B cell (primary cell): ENCODE measurements around the gene PTF1A. TPM values are rescaled to one million over a fixed set of nuclear protein-coding genes. Genes with fewer than 3 reads are reported as not detected.

Experiments
- ATAC-seq: fragments of 200-7000 bp; cut with Tn5 transposase; one replicate; pipeline ENCODE4 v1.10.0; 2021; ENCODE audit warnings: low read depth, mild to moderate bottlenecking, moderate number of reproducible peaks, moderate library complexity
- CTCF ChIA-PET: fragments of 350-600 bp; sonication (Branson Sonifier 250); formaldehyde crosslinking; loops from one replicate; lab custom pipeline; 2021; ENCODE audit warnings: antibody characterized with exemption, inconsistent platforms; lab: Charles Lee
- POLR2A ChIA-PET: fragments of 350-600 bp; sonication (Branson Sonifier 250); formaldehyde crosslinking; loops from one replicate; lab custom pipeline; 2021; ENCODE audit warnings: antibody characterized with exemption; lab: Charles Lee
- DNase-seq: peaks from one replicate; pipeline ENCODE4 v3.0.0; 2013
- H2AFZ ChIP-seq: 2 replicates; pipeline ENCODE4 v1.6.1; 2012; ENCODE audit warnings: mild to moderate bottlenecking, low read depth, low read length; ENCODE audit not compliant: insufficient read depth, poor library complexity, severe bottlenecking
- H3K27ac ChIP-seq, 2 donors: 1 replicate in 1 of 2; 2 replicates in 1 of 2; pipeline ENCODE4 v1.5.1; 2012 to 2013; ENCODE audit warnings: low read length in 2 of 2, mild to moderate bottlenecking in 2 of 2, moderate library complexity in 1 of 2
- H3K27me3 ChIP-seq, 4 experiments: fragments of 200-600 bp in 1 of 4; sonication (generic) in 1 of 4; replicated peaks in 1 of 4; 1 replicate in 2 of 4; 2 replicates in 2 of 4; pipeline versions ENCODE4 v1.6.1 to v1.7.0; 2013 to 2016; ENCODE audit warnings: low read length in 3 of 4, mild to moderate bottlenecking in 2 of 4, mixed read lengths in 1 of 4, moderate library complexity in 1 of 4; ENCODE audit not compliant: insufficient read depth in 4 of 4, control insufficient read depth in 3 of 4; ENCODE audit errors: control extremely low read depth in 1 of 4
- H3K36me3 ChIP-seq, 2 experiments: replicated peaks in 1 of 2; 1 replicate in 1 of 2; 2 replicates in 1 of 2; pipeline versions ENCODE4 v1.6.1 to v1.7.1; 2013; ENCODE audit warnings: low read length in 1 of 2; ENCODE audit not compliant: insufficient read depth in 2 of 2, control insufficient read depth in 1 of 2; ENCODE audit errors: control extremely low read depth in 1 of 2, extremely low read depth in 1 of 2
- H3K4me1 ChIP-seq, 2 donors: fragments of 200-600 bp in 1 of 2; sonication (generic) in 1 of 2; 1 replicate in 1 of 2; 2 replicates in 1 of 2; pipeline versions ENCODE4 v1.5.1 to v1.6.1; 2013 to 2017; ENCODE audit warnings: low read length in 2 of 2; ENCODE audit not compliant: control insufficient read depth in 2 of 2, insufficient read depth in 2 of 2
- H3K4me2 ChIP-seq: replicated peaks from 2 replicates; pipeline ENCODE3; 2012; ENCODE audit warnings: mild to moderate bottlenecking, low read depth, low read length; ENCODE audit not compliant: poor library complexity, severe bottlenecking
- H3K4me3 ChIP-seq, 5 experiments: fragments of 200-600 bp in 1 of 5; sonication (generic) in 1 of 5; 1 replicate in 3 of 5; 2 replicates in 2 of 5; pipeline versions ENCODE4 v1.5.1 to v1.7.0; 2011 to 2016; ENCODE audit warnings: low read length in 4 of 5, mild to moderate bottlenecking in 4 of 5, low read depth in 2 of 5, control low read depth in 1 of 5, moderate library complexity in 1 of 5; ENCODE audit not compliant: insufficient read depth in 1 of 5; ENCODE audit errors: control extremely low read depth in 1 of 5, extremely low read depth in 1 of 5
- H3K79me2 ChIP-seq: fragments of 200-600 bp; sonication (generic); one replicate; pipeline ENCODE4 v1.6.0; 2016; ENCODE audit warnings: low read length; ENCODE audit not compliant: control insufficient read depth, insufficient read depth
- H3K9ac ChIP-seq: fragments of 200-600 bp; sonication (generic); 2 replicates; pipeline ENCODE4 v1.6.1; 2017; ENCODE audit warnings: mild to moderate bottlenecking, low read length, moderate library complexity
- H3K9me3 ChIP-seq, 3 donors: one replicate each; pipeline versions ENCODE4 v1.6.1 to v1.7.1; 2013; ENCODE audit warnings: low read length in 2 of 3; ENCODE audit not compliant: control insufficient read depth in 2 of 3, insufficient read depth in 1 of 3; ENCODE audit errors: control extremely low read depth in 1 of 3
- H4K20me1 ChIP-seq: 2 replicates; pipeline ENCODE4 v1.6.0; 2012; ENCODE audit warnings: mild to moderate bottlenecking, low read length; ENCODE audit not compliant: insufficient read depth, control insufficient read depth, poor library complexity, severe bottlenecking
- H3K27ac Mint-ChIP-seq: one replicate; pipeline ENCODE4 v1.8.0; 2021; ENCODE audit warnings: mixed read lengths
- H3K27me3 Mint-ChIP-seq: one replicate; pipeline ENCODE4 v1.8.0; 2021; ENCODE audit warnings: mixed read lengths
- H3K4me1 Mint-ChIP-seq: one replicate; pipeline ENCODE4 v1.8.0; 2021; ENCODE audit warnings: mixed read lengths
- H3K4me3 Mint-ChIP-seq: one replicate; pipeline ENCODE4 v1.8.0; 2021; ENCODE audit warnings: mixed read lengths
- H3K9me3 Mint-ChIP-seq: one replicate; pipeline ENCODE4 v1.8.0; 2022; ENCODE audit warnings: mixed read lengths; ENCODE audit not compliant: insufficient read depth
- EZH2 ChIP-seq: IDR thresholded peaks from 2 replicates; pipeline ENCODE4 v1.6.1; 2012; ENCODE audit warnings: borderline replicate concordance, low read depth, mild to moderate bottlenecking, moderate library complexity, low read length; ENCODE audit not compliant: insufficient read depth, poor library complexity, severe bottlenecking
- WGBS: methylation state at CpG from one replicate; pipeline ENCODE4 v1.1.5; 2013; ENCODE audit warnings: missing lambda C conversion rate; ENCODE audit not compliant: insufficient coverage; 5-methylcytosine and 5-hydroxymethylcytosine counted together
- intact Hi-C: fragments of 100-400 bp; cut with micrococcal nuclease; formaldehyde crosslinking; loops from one replicate; pipeline ENCODE4 v1.10.0; 2022
- polyA plus RNA-seq: library from polyadenylated mRNA; depleted of rRNA; stranded (reverse); fragments of >200 nt; gene quantifications from 2 replicates; pipeline ENCODE4 v1.2.3, GENCODE V29; 2012
- total RNA-seq, 2 donors: library from RNA; stranded (reverse); fragments of 120-200 nt in 1 of 2; gene quantifications; 1 replicate in 1 of 2; 2 replicates in 1 of 2; pipeline versions ENCODE4 v1.2.3 to v1.2.4, GENCODE V29; 2013 to 2022
- TF ChIP-seq, protein P1 (sequence below): fragments of 200-600 bp; IDR thresholded peaks from one replicate; pipeline ENCODE4 v1.8.0; 2022; ENCODE audit warnings: antibody characterized with exemption, mild to moderate bottlenecking

The PTF1A gene
- total and polyA plus RNA-seq, 2 donors (not counting 1 experiment from before 2014, with no cell fraction given), result not detected

DNA sequence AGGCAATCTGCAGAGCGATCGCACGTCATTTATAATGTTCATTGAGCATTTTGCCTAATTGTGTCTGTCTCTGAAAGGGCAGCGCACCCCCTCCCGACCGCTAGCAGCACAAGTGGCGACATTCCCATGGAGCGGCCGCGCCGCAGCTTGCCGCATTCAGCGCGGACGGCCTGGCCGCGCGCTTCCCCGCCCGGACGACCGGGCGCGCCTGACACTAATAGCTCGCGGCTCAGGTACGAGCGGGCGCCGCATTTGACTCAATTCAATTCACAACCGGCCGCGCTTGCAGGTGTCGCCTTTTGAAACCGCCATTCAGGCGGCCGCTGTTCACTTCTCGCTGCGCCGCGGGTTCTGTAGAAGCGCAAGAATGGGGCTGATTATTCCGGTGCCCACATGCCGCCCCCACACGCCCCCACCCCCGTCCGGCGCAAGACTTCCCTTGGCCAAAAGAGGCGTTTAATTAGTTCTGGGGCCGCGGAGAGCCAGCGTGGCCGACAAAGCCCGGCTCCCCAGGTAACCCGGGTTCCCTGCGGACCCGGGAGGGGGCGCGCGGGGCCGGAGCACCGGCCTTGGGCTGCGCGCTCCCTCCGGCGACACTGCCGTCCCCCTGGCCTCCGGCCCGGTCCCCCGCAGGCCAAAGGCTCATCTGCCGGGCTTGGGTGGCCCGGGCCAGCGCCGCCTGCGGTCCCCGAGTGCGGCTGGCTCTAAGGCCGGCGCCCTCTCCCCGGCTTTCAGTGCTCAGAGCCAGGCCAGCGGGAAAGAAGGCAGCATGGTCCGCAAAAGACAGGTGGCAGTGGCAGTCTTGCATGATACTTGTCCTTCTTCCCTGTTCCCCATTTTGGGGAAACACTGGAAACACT lies 18.7 kb upstream of the PTF1A start:
- Mint-ChIP-seq H3K27me3 (peaks cover 60% of the 10 kb centered on the region), H3K27ac (no peak overlapping the region), H3K9me3 (no peaks in the 10 kb centered on the region), H3K4me3 (no peak overlapping the region), H3K4me1 (peaks cover 3% of the 10 kb centered on the region)
- no peak overlapping the region for H3K4me2 ChIP-seq
- intact Hi-C loops, result no loop called here
- WGBS, result 4% methylated on average over 78 of the region's 82 CpGs
- no peak overlapping the region for H2AFZ ChIP-seq
- POLR2A ChIA-PET, result no interaction called here
- peaks cover 0 to 5% of the 10 kb centered on the region in 2 donors for H3K4me1 ChIP-seq
- H3K4me3 ChIP-seq, result no peak overlapping the region
- peaks cover 0 to 39% (median 20%) of the 10 kb centered on the region in 4 experiments for H3K27me3 ChIP-seq
- no peak overlapping the region for H3K9ac ChIP-seq
- H3K79me2 ChIP-seq, result no peaks in the 10 kb centered on the region
- no peaks in the 10 kb centered on the region for H4K20me1 ChIP-seq
- CTCF ChIA-PET, result no interaction called here
- peaks cover 0 to 4% (median 0%) of the 10 kb centered on the region in 3 donors for H3K9me3 ChIP-seq
- H3K27ac ChIP-seq, result no peak overlapping the region
- TF ChIP-seq, protein P1, sequence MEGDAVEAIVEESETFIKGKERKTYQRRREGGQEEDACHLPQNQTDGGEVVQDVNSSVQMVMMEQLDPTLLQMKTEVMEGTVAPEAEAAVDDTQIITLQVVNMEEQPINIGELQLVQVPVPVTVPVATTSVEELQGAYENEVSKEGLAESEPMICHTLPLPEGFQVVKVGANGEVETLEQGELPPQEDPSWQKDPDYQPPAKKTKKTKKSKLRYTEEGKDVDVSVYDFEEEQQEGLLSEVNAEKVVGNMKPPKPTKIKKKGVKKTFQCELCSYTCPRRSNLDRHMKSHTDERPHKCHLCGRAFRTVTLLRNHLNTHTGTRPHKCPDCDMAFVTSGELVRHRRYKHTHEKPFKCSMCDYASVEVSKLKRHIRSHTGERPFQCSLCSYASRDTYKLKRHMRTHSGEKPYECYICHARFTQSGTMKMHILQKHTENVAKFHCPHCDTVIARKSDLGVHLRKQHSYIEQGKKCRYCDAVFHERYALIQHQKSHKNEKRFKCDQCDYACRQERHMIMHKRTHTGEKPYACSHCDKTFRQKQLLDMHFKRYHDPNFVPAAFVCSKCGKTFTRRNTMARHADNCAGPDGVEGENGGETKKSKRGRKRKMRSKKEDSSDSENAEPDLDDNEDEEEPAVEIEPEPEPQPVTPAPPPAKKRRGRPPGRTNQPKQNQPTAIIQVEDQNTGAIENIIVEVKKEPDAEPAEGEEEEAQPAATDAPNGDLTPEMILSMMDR, result no peak
- TF ChIP-seq EZH2, result no peak
- no peaks in the 10 kb centered on the region for H3K36me3 ChIP-seq
- ATAC-seq (no peak), DNase-seq (no peak)
